Medulla oblongata (tissue), 1 donor: ENCODE measurements around the gene MYO7A.

Source experiments
- DNase-seq: peaks from one replicate; pipeline ENCODE4 v3.0.0-alpha.2; 2015; ENCODE audit errors: extremely low spot score

MYO7A gene

DNA sequence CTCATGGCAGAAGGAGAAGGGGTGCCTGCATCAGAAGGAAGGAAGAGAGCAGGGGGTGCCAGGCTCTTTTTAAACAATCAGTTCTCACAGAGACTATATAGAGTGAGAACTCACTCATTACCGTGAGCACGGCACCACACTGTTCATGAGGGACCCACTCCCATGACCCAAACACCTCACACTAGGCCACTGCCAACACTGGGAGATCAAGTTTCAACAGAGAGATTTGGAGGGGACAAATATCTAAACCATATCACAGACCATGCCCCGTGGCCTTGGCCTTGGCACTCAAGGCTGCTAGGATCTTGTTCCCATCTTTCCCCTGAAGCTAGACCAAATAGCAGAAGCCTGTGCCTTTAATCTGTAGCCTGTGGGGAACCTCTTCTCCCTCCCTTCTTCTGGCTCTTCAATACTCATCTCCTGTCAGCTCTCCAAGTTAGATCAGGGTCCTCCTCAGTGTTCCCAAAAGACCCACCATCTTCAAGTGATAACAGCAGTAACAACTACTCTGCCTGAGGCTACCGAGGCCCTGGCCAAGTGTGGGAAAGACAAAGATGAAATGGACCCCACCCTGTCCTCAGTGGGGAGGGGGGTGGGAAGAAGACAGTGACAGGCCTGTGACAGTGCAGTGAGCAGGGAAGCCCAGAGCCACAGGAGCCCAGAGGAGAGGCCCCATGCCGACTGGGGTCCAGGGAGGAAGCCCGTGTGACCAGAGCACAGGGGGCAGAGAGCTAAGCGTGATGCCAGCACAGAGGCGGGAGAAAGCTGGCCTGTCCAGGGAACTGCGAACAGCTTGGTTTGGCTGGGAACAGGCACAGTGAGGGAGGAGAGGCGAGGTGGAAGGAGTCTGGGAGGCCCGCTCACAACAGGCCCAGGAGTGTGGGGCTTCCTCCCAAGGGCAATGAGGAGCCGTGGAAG is 72.6 kb downstream of the MYO7A start:
- DNase-seq: no peak

DNA sequence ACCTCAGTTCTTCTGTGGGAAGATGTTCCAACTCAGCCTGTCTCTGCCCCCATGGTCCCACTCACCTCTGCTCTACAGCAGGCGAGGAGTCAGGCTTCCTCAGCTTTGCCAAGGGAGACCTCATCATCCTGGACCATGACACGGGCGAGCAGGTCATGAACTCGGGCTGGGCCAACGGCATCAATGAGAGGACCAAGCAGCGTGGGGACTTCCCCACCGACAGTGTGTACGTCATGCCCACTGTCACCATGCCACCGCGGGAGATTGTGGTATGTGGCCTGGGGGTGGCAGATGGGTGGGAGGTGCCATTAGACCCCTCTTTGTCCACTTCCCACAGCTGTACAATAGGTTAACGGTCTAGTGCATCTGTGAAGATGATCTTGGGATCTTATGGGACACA is 73.3 kb downstream of the MYO7A start:
- no peak for DNase-seq

DNA sequence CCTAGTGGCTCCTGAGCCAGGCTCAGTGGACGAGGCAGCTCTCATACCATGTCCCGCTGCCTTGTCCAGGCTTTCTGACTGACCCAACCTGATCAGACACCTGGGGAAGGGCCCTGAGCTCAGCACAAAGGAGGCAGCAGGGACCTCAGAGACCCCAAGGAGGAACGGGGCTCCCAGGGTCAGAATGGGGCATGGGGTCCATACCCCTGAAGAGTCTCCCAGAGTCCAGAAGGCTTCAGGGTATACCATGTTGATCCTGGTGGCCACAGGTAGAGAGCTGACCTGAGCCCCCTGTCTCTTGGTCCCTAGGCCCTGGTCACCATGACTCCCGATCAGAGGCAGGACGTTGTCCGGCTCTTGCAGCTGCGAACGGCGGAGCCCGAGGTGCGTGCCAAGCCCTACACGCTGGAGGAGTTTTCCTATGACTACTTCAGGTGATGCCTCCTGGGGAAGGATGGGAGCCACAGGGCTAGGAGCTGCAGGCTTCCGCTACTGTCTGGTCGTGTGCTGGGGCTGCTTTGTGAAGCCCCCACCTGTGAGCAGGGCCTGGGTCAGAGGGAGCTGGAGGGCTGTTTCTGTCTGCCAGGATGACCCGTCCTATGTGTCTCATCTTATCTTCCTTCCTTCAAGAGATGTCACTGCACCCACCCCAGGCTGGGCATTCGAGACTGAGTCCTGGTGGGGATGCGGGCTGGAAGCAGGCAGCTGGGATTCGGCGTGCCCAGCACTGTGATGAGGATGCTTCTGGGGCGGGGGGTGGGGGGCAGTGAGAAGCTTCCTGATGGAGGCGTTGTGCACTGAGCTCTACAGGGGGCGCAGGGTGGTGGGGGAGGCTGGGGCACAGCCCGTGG is 74.2 kb downstream of the MYO7A start:
- no peak for DNase-seq

GRCh38 chr11:77202941-77203900 is 75.2 kb downstream of the MYO7A start:
- no peak for DNase-seq

DNA sequence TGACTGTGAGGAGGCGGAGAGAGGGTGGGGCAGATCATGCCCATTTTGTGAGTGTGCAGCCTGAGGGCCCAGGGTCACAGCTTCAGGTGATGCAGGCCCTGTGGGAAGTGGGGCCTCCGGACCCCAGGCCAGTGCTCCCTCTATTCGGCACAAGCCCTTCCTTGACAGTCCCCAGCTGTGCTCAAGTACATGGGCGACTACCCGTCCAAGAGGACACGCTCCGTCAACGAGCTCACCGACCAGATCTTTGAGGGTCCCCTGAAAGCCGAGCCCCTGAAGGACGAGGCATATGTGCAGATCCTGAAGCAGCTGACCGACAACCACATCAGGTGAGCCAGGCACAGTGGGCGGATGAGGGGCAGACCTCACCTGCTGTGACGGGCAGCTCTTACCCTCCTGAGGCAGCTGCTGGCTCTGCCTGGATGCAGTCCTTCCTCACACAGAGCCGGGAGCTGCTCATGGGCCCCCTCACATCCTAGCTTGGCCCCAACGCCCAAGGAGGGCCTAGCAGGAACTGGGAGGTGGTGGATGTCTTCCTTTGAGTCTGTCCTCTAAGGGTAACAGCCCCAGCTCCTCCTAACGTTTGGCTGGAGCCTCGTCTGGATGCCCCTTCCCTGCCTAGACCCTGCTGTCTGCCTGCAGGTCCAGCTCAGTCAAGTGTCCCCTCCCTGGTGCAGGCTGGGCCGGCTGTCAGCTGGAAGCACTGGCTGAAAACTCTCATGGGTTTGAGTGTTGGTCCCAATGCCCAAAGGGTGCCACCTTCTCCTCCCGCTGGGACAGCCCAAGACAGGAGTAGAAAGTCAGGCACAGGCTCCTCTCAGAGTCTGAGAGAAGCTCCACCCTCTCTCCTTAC is 76.1 kb downstream of the MYO7A start:
- no peak for DNase-seq

DNA sequence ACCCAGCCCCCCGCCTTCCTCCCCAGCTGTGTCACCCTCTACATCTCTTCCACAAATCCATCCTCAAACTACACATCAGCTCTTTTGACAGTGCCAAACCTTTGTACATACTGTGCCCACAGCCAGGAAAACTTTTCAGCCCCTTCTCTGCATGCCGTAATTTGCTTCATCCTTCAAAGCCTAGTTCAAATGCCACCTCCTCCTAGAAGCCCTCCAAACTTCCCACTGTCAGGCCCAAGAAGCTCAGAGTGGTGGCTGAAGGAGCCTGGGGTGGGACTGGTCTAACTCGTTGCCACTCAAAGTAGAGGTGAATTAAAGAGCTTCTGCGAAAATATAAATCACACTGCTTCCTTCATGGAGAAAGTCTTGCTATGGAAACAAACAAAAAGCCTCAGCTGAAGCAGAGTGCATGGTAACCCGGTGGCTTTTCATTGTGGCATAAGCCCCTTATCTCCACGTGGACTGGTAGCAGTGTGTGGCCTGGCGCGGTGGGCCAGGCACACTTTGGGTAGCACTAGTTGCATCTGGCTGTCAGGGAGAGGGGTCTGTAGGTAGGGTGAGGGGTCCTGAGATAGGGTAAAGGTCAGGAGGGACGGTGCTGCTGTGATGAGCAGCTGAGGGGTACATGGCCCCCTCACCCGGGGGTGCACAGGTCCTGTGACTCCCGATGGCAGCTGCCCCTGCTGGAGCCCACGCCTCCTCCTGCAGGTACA is 76.9 kb downstream of the MYO7A start:
- DNase-seq: no peak

- DNase-seq: no peak
These were observed 77.6 kb downstream of the MYO7A start for GRCh38 chr11:77205467-77206263.

DNA sequence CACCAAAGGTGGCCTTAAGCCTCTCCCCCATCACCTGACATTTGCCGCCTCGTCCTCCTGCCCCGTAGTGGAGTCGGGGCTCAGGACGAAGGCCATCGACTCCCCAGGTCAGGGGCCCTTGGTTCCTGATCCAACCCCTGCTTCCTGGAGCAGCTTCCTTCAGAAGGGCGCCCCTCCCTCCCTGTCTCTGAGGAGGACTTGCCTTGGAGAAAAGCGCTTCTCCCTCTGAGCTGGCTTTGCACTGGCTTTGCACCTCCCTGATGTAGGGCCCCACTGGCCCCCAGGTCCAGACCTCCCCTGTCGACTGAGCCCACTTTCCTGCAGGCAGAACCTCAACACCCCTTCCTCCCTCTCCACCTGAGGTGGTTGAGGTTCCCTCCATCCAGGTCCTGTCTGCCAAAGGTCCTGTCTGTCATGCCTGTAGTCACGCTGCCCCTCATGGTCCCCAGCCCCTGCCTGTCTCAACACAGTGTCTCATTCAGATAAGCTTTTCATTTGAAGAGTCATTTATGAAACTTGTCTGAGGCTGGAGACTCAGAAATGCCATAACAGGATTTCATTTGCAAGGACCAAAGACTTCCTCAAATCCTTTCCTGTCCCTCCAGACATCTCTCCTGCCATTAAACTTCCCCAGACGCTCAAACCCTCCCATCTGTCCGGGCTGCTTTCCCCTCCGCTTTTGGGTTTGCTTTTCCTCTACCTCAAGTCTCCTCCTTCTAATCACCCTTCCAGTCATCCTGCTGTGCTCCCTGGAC is 78.4 kb downstream of the MYO7A start:
- no peak for DNase-seq

- no peak for DNase-seq
These were observed 79.0 kb downstream of the MYO7A start for GRCh38 chr11:77207019-77207485.

DNA sequence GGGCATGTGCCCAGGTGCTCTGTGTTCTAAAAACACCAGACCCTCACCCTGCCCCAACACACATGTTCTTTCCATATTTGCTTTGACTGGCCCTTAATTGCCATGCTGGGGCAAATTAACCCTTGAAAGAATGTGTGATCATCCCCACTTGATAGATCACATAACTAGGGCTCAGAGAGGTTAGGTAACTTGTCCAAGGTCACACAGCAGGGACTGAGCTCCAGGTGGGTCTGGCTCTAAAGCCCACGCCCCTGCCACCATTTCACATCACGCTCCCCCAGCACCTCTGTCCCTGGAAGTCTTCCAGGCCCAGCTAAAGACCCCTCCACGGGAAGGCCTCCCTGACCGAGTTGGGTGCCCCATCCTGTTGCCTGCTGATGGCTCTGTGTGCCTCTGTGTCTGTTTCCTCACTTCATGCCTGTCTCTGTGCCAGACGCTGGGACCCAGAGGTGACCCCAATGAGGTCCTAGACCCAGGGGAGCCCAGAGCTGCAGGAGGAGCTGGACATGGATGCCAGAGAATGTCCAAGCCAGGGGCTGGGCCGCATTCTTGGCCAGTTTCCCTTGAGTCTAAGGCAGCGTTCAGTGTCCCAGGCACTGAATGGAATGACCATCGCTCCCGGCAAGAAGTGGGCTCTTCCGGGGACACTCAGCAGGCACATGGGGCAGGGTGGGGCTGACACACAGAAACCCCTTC is 79.7 kb downstream of the MYO7A start:
- DNase-seq: no peak

DNA sequence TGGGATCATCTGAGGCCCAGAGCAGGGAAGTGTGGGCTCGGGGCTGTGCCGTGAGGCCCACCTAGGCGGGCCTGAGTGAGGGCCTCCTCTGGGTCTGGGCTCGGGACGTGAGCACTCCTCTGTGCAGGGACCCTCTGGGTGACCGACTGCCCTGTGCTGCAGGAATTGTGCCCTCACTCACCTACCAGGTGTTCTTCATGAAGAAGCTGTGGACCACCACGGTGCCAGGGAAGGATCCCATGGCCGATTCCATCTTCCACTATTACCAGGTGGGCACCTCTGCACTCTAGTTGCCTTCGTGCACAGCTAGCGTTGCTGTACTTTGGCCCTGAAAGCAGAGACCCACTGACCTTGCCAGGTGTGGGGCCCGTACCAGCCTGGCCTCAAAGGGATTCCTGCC is 80.5 kb downstream of the MYO7A start:
- DNase-seq: no peak

DNA sequence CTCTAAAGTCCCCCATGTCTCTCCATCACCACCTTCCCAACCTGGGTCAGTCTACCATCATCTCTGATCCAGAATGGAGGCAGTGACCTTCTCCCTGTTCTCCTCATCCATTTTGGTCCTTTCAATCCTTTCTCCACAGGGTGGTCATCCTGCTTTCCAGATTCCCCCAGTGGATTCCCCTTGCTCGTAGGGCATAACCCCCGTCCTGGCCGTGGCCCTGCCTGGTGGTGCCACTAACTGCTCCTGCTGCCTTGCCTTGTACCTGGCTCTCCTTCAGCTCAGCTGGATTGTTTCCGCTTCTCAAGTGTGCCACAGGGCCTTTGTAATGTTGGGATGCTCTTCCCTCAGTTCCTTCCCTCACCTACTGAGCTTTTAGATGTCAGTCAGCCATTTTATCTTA is 81.6 kb downstream of the MYO7A start:
- DNase-seq: no peak

DNA sequence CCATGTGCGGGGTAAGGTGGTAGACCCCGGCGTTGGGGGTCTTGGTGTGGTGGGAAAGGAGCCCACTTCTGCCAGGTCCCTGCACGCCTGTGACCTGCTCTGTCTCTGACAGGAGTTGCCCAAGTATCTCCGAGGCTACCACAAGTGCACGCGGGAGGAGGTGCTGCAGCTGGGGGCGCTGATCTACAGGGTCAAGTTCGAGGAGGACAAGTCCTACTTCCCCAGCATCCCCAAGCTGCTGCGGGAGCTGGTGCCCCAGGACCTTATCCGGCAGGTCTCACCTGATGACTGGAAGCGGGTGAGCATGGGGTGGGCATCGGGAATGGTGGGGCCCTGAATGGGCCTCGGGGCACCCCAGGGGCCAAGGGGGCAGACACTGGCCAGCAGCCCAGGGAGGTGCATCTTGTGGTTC is 83.0 kb downstream of the MYO7A start:
- DNase-seq: no peak

DNA sequence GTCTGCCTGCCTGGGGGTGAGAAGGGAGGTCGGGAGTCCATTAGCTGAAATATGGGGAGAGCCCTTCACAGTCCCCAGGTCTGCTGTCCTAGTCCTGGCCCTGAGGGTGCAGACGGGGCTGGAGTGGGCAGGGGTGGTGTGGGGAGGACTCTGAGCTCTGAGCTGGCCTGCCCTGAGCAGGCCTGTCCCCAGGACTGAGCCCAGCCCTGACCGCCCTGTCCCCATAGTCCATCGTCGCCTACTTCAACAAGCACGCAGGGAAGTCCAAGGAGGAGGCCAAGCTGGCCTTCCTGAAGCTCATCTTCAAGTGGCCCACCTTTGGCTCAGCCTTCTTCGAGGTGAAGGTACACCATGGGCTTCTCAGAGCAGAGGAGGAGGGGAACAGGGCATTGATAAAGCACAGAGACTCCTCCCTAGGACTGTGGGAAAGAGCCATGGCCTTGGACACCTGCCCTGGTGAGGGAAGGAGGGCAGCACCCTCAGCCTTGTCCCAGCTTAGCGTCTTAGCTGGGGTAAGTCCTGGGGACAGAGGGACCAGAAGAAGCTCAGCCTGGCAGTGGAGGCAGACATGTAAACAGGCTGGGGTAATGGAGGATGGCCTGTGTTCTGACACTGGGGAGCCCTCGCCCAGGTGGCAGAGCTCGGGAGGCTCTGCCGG is 83.7 kb downstream of the MYO7A start:
- no peak for DNase-seq

- DNase-seq: no peak
These were observed 84.4 kb downstream of the MYO7A start for GRCh38 chr11:77212314-77213007.

DNA sequence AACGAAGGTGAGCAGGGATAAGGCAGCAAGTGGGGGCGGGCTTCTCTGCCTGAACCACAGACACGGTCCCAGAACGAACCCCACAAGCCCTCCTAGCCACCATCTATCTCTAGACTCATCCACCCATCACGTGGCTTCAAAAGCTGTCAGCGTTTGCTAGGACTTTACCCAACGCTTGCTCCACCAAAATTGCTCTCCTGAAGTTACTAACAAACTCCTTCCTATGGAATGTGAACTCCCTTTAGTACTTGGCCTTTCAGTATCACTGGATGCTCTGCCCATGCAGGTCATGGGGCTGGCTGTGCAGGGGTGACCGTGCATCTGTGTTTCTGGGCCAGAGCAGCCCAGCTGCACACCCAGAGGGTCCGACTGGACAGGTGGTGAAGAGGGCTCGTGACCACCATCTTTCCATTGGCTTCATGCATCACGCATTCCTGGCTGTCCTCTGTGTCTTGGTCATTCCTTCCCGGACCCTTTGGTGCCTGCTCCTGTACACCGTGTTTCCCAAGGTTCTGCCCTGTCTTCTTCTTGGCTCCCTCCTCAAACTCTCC is 85.1 kb downstream of the MYO7A start:
- no peak for DNase-seq
